VCaP (cell line): Measurements from ENCODE around the gene FGF5.
"Not testable (repeated sequence)": the region's sequence is repeated elsewhere in the genome, so short reads cannot be mapped to it uniquely, and the experiment has no call there.

Source experiments
- H3K27ac ChIP-seq: fragments of 450-650 bp; 2 replicates; pipeline ENCODE4 v1.5.1; 2017
- CTCF ChIP-seq: fragments of 450-650 bp; conservative IDR thresholded peaks from 2 replicates; pipeline ENCODE4 v1.5.1; 2017; ENCODE audit warnings: mild to moderate bottlenecking, moderate library complexity

Gene FGF5

GRCh38 chr4:80270868-80271267, 4.4 kb downstream of the FGF5 start:
- no peak overlapping the region for H3K27ac ChIP-seq
- TF ChIP-seq CTCF, result no peak

GRCh38 chr4:80271801-80272200, 5.3 kb downstream of the FGF5 start:
- H3K27ac ChIP-seq, result no peak overlapping the region
- no peak for TF ChIP-seq CTCF

GRCh38 chr4:80276931-80277330, 10.5 kb downstream of the FGF5 start:
- H3K27ac ChIP-seq, result no peak overlapping the region
- TF ChIP-seq CTCF, result no peak

GRCh38 chr4:80279751-80280150, 13.3 kb downstream of the FGF5 start:
- no peak for TF ChIP-seq CTCF
- no peak overlapping the region for H3K27ac ChIP-seq

GRCh38 chr4:80286451-80286850, 20.0 kb downstream of the FGF5 start:
- TF ChIP-seq CTCF, result no peak

GRCh38 chr4:80290665-80291064, 24.2 kb downstream of the FGF5 start:
- not testable (repeated sequence) for H3K27ac ChIP-seq

More at GRCh38 chr4:80286451-80286850, 20.0 kb downstream of the FGF5 start:
- H3K27ac ChIP-seq, result no peak overlapping the region

GRCh38 chr4:80294206-80294605, 27.7 kb downstream of the FGF5 start:
- H3K27ac ChIP-seq, result no peak overlapping the region
- no peak for TF ChIP-seq CTCF

GRCh38 chr4:80295336-80295735, 28.9 kb downstream of the FGF5 start:
- no peak for TF ChIP-seq CTCF
- H3K27ac ChIP-seq, result no peak overlapping the region
